LNCAP (cell line): ENCODE results near the gene ACTR3.

Experiments
- TF ChIP-seq, protein P1 (sequence below): fragments of 450-650 bp; IDR thresholded peaks from 2 replicates; pipeline ENCODE4 v1.5.1; 2017; ENCODE audit warnings: mild to moderate bottlenecking

The ACTR3 gene

GRCh38 chr2:113867571-113867970 lies 22.3 kb upstream of the ACTR3 start:
- TF ChIP-seq, protein P1, sequence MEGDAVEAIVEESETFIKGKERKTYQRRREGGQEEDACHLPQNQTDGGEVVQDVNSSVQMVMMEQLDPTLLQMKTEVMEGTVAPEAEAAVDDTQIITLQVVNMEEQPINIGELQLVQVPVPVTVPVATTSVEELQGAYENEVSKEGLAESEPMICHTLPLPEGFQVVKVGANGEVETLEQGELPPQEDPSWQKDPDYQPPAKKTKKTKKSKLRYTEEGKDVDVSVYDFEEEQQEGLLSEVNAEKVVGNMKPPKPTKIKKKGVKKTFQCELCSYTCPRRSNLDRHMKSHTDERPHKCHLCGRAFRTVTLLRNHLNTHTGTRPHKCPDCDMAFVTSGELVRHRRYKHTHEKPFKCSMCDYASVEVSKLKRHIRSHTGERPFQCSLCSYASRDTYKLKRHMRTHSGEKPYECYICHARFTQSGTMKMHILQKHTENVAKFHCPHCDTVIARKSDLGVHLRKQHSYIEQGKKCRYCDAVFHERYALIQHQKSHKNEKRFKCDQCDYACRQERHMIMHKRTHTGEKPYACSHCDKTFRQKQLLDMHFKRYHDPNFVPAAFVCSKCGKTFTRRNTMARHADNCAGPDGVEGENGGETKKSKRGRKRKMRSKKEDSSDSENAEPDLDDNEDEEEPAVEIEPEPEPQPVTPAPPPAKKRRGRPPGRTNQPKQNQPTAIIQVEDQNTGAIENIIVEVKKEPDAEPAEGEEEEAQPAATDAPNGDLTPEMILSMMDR = no peak

- TF ChIP-seq, protein P1 = no peak
Observed at GRCh38 chr2:113869253-113869652, 20.6 kb upstream of the ACTR3 start.

- TF ChIP-seq, protein P1 = no peak
Observed at GRCh38 chr2:113872201-113872600, 17.7 kb upstream of the ACTR3 start.

GRCh38 chr2:113873867-113874266 lies 16.0 kb upstream of the ACTR3 start:
- TF ChIP-seq, protein P1 = no peak

- TF ChIP-seq, protein P1 = no peak
Observed at GRCh38 chr2:113875135-113875534, 14.8 kb upstream of the ACTR3 start.

DNA sequence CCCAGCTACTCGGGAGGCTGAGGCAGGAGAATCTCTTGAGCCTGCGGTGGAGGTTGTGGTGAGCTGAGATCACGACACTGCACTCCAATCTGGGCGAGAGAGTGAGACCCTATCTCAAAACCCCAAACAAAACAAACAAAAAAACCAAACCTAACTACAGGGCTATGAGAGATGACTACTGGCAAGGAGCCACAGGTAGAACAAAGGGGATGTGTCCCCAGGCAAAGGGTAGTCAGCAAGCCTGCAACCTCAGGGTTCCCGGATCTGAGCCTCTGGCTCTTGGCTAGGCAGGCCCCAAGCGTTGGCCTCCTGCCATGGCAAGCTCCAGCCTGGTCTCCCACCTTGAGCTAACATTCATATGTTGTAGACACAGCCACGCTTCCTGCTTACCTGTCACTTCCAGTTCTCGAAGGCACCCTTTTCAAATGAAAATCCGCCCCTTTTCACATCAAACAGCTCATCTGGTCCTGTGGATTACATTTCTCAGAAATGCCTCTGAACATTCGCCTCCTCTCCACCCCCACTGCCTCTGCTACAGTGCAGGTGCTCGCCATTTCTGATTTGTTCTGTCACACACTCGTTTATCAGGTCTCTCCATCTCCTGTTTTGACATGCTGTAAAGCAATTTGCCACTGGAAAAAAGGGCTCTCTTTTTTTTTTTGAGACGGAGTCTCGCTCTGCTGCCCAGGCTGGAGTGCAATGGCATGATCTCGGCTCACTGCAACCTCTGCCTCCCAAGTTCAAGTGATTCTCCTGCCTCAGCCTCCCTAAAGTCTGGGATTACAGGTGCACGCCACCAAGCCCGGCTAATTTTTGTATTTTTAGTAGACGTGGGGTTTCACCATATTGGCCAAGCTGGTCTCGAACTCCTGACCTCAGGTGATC lies 13.1 kb upstream of the ACTR3 start:
- TF ChIP-seq, protein P1 = no peak

DNA sequence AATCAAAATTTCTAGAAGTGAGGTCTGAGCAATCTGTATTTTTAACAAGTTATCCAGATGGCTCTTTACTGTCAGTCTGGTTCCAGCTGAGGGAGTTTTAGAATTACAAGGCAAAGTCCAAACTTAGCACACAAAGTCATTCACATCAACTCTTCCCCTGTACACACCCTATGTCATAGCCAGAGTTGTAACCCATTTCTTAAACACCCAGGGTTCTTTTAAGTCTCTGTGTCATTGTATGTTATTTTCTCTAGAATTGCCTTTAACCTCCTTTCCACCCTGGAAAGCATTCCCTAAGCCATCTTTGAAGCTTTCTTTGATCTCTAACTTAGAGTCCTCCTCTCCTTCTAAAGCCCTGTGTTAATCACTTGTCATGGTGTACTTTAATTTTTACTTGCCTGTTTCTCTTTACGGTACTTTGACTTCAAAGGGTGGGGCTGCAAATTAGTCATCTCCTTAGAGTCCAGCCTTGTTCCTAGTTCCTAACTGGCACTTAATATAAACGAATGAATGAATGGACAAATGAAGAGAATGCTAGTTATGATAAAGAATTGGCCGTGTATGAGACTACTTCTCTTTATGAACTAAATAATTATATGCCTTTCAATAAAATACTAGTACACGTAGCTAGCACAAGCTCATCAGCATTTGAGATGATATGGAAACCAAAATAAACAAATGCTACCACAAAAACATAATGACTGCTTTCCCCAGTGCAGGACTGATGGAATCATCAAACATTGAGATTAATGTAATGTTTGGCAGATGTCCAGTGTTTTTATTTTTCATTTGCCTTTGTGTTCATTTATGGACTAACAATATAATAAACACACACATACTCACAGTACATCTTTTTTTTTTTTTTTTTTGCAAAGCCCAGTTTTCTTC lies 11.9 kb upstream of the ACTR3 start:
- TF ChIP-seq, protein P1 = no peak
